H9 (cell line): Measurements from ENCODE around the gene ATP8A1. TPM values are rescaled to one million over a fixed set of nuclear protein-coding genes. Genes with fewer than 3 reads are reported as not detected.

Experiments used
- DNase-seq: peaks from one replicate; pipeline ENCODE4 v3.0.0-alpha.2; 2017
- H2AFZ ChIP-seq: one replicate; pipeline ENCODE4 v1.6.1; 2013; ENCODE audit warnings: mild to moderate bottlenecking, low read length, control low read depth, moderate library complexity
- H2AK5ac ChIP-seq: 2 replicates; pipeline ENCODE4 v1.6.1; 2013; ENCODE audit warnings: low read length, control low read depth, mixed read lengths; ENCODE audit not compliant: insufficient read length
- H2BK120ac ChIP-seq: one replicate; pipeline ENCODE4 v1.6.1; 2013; ENCODE audit warnings: low read depth, mild to moderate bottlenecking, low read length, control low read depth, inconsistent platforms; ENCODE audit not compliant: poor library complexity, severe bottlenecking
- H2BK12ac ChIP-seq: 2 replicates; pipeline ENCODE4 v1.6.1; 2013; ENCODE audit warnings: low read length, control low read depth, mixed read lengths, low read depth; ENCODE audit not compliant: insufficient read length
- H2BK15ac ChIP-seq: 2 replicates; pipeline ENCODE4 v1.6.1; 2013; ENCODE audit warnings: low read depth, low read length, control low read depth
- H2BK20ac ChIP-seq: one replicate; pipeline ENCODE4 v1.6.1; 2013; ENCODE audit warnings: low read depth, mild to moderate bottlenecking, low read length, control low read depth, inconsistent platforms; ENCODE audit not compliant: poor library complexity, severe bottlenecking
- H2BK5ac ChIP-seq: 2 replicates; pipeline ENCODE4 v1.6.1; 2013; ENCODE audit warnings: low read length, control low read depth, mixed read lengths; ENCODE audit not compliant: insufficient read length
- H3K14ac ChIP-seq: 2 replicates; pipeline ENCODE4 v1.6.1; 2013; ENCODE audit warnings: low read length, control low read depth; ENCODE audit not compliant: insufficient read depth
- H3K18ac ChIP-seq: 2 replicates; pipeline ENCODE4 v1.6.1; 2013; ENCODE audit warnings: low read depth, mild to moderate bottlenecking, mixed read lengths, low read length, control low read depth; ENCODE audit not compliant: insufficient read length
- H3K23ac ChIP-seq: 2 replicates; pipeline ENCODE4 v1.6.1; 2013; ENCODE audit warnings: low read length, control low read depth, mixed read lengths, low read depth; ENCODE audit not compliant: insufficient read length
- H3K23me2 ChIP-seq: 2 replicates; pipeline ENCODE4 v1.6.1; 2013; ENCODE audit warnings: low read depth, mild to moderate bottlenecking, mixed read lengths, low read length, control low read depth; ENCODE audit not compliant: insufficient read length, poor library complexity, severe bottlenecking
- H3K27ac ChIP-seq: 2 replicates; pipeline ENCODE4 v1.5.1; 2013; ENCODE audit warnings: low read length, control low read depth, mixed read lengths, low read depth; ENCODE audit not compliant: insufficient read length
- H3K27me3 ChIP-seq: 2 replicates; pipeline ENCODE4 v1.6.1; 2013; ENCODE audit warnings: low read length, control low read depth, inconsistent platforms; ENCODE audit not compliant: insufficient read depth
- H3K4ac ChIP-seq: 2 replicates; pipeline ENCODE4 v1.6.1; 2013; ENCODE audit warnings: low read depth, mild to moderate bottlenecking, control low read depth, inconsistent platforms, low read length, moderate library complexity
- H3K4me1 ChIP-seq: 2 replicates; pipeline ENCODE4 v1.6.1; 2013; ENCODE audit warnings: low read length, control low read depth, inconsistent platforms; ENCODE audit not compliant: insufficient read depth
- H3K4me2 ChIP-seq: 2 replicates; pipeline ENCODE4 v1.6.1; 2013; ENCODE audit warnings: low read length, control low read depth, mixed read lengths; ENCODE audit not compliant: insufficient read length, insufficient read depth
- H3K56ac ChIP-seq: 2 replicates; pipeline ENCODE4 v1.6.1; 2013; ENCODE audit warnings: low read depth, mild to moderate bottlenecking, mixed read lengths, low read length, control low read depth; ENCODE audit not compliant: insufficient read length
- H3K79me1 ChIP-seq: 2 replicates; pipeline ENCODE4 v1.6.1; 2013; ENCODE audit warnings: low read depth, mild to moderate bottlenecking, moderate library complexity, low read length, control low read depth, inconsistent platforms; ENCODE audit not compliant: insufficient read depth, poor library complexity, severe bottlenecking
- H3K79me2 ChIP-seq: 2 replicates; pipeline ENCODE4 v1.6.1; 2013; ENCODE audit warnings: low read length, control low read depth, inconsistent platforms; ENCODE audit not compliant: insufficient read depth
- H3K9ac ChIP-seq: 2 replicates; pipeline ENCODE4 v1.6.1; 2013; ENCODE audit warnings: low read length, control low read depth, mixed read lengths; ENCODE audit not compliant: insufficient read length; ENCODE audit errors: extremely low read depth
- H3K9me3 ChIP-seq: one replicate; pipeline ENCODE4 v1.6.1; 2013; ENCODE audit warnings: low read depth, low read length, inconsistent platforms; ENCODE audit not compliant: control insufficient read depth
- H3T11ph ChIP-seq: one replicate; pipeline ENCODE4 v1.6.1; 2013; ENCODE audit warnings: mild to moderate bottlenecking, low read length, control low read depth, inconsistent platforms
- H4K20me1 ChIP-seq: one replicate; pipeline ENCODE4 v1.6.1; 2013; ENCODE audit not compliant: control insufficient read depth, insufficient read length, insufficient read depth
- H4K5ac ChIP-seq: 2 replicates; pipeline ENCODE4 v1.6.1; 2013; ENCODE audit warnings: low read depth, mild to moderate bottlenecking, mixed read lengths, low read length, control low read depth; ENCODE audit not compliant: insufficient read length
- H4K8ac ChIP-seq: replicated peaks from 2 replicates; pipeline ENCODE4 v1.6.1; 2013; ENCODE audit warnings: low read length, control low read depth, mixed read lengths, low read depth; ENCODE audit not compliant: insufficient read length
- H4K91ac ChIP-seq: 2 replicates; pipeline ENCODE4 v1.6.1; 2013; ENCODE audit warnings: low read depth, mild to moderate bottlenecking, moderate library complexity, mixed read lengths, low read length, control low read depth; ENCODE audit not compliant: insufficient read length
- H3K27ac Mint-ChIP-seq, 3 experiments: 2 replicates in 2 of 3; 3 replicates in 1 of 3; pipeline ENCODE4 v1.8.0; 2020 to 2021; ENCODE audit warnings: mixed read lengths in 3 of 3, mild to moderate bottlenecking in 1 of 3, moderate library complexity in 1 of 3
- H3K27me3 Mint-ChIP-seq: 2 replicates; pipeline ENCODE4 v1.8.0; 2021; ENCODE audit warnings: low read depth, mild to moderate bottlenecking, moderate library complexity, mixed read lengths
- H3K36me3 Mint-ChIP-seq, 3 experiments: 2 replicates in 2 of 3; 3 replicates in 1 of 3; pipeline ENCODE4 v1.8.0; 2020 to 2021; ENCODE audit warnings: low read depth in 3 of 3, mixed read lengths in 3 of 3; ENCODE audit not compliant: insufficient read depth in 1 of 3
- H3K4me1 Mint-ChIP-seq, 2 experiments: 2 replicates each; pipeline ENCODE4 v1.8.0; 2020; ENCODE audit warnings: mixed read lengths in 2 of 2
- H3K4me3 Mint-ChIP-seq, 2 experiments: 2 replicates in 1 of 2; 3 replicates in 1 of 2; pipeline ENCODE4 v1.8.0; 2020 to 2021; ENCODE audit warnings: mild to moderate bottlenecking in 2 of 2, mixed read lengths in 2 of 2, moderate library complexity in 1 of 2
- H3K9me3 Mint-ChIP-seq, 2 experiments: 2 replicates in 1 of 2; 3 replicates in 1 of 2; pipeline ENCODE4 v1.8.0; 2020; ENCODE audit warnings: mild to moderate bottlenecking in 2 of 2, mixed read lengths in 2 of 2, moderate library complexity in 1 of 2
- WGBS: extraction: QIAGEN DNeasy Blood & Tissue Kit; methylation state at CpG from one replicate; pipeline ENCODE4 v1.1.7; 2013; ENCODE audit warnings: missing lambda C conversion rate, low lambda C conversion rate, mixed read lengths; ENCODE audit not compliant: insufficient read length; ENCODE audit errors: extremely low coverage; 5-methylcytosine and 5-hydroxymethylcytosine counted together
- total RNA-seq: library from RNA; stranded (reverse); gene quantifications from 2 replicates; pipeline ENCODE4 v1.2.1, GENCODE V29; 2021
- TF ChIP-seq, protein P1 (sequence below): fragments of 200-600 bp; sonication (generic); conservative IDR thresholded peaks from 3 replicates; pipeline ENCODE4 v1.8.0; 2021; ENCODE audit warnings: antibody characterized with exemption, mild to moderate bottlenecking

ATP8A1 gene
- total RNA-seq, 1 experiment from 2014 or later = 5.1 TPM

- H3K4ac ChIP-seq = no peak overlapping the region
- H2AK5ac ChIP-seq = no peak overlapping the region
- H3K4me1 ChIP-seq = no peaks in the 10 kb centered on the region; the same call in 1 of the 2 replicates
- TF ChIP-seq, protein P1, sequence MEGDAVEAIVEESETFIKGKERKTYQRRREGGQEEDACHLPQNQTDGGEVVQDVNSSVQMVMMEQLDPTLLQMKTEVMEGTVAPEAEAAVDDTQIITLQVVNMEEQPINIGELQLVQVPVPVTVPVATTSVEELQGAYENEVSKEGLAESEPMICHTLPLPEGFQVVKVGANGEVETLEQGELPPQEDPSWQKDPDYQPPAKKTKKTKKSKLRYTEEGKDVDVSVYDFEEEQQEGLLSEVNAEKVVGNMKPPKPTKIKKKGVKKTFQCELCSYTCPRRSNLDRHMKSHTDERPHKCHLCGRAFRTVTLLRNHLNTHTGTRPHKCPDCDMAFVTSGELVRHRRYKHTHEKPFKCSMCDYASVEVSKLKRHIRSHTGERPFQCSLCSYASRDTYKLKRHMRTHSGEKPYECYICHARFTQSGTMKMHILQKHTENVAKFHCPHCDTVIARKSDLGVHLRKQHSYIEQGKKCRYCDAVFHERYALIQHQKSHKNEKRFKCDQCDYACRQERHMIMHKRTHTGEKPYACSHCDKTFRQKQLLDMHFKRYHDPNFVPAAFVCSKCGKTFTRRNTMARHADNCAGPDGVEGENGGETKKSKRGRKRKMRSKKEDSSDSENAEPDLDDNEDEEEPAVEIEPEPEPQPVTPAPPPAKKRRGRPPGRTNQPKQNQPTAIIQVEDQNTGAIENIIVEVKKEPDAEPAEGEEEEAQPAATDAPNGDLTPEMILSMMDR = no peak
- H2BK120ac ChIP-seq = no peak overlapping the region
- no peak overlapping the region for H2BK20ac ChIP-seq
- Mint-ChIP-seq H3K27me3 (no peaks in the 10 kb centered on the region), H3K4me3 (no peak overlapping the region), H3K27ac (no peak overlapping the region), H3K36me3 (peaks cover 0 to 3% (median 0%) of the 10 kb centered on the region in 3 experiments; a peak in 1 of 7 replicates), H3K4me1 (peaks cover 8 to 17% of the 10 kb centered on the region in 2 experiments), H3K9me3 (no peaks in the 10 kb centered on the region)
- no peak overlapping the region for H2AFZ ChIP-seq
- no peak overlapping the region for H2BK12ac ChIP-seq
- WGBS = no CpG with 5 or more reads among the region's 3 CpGs
- H3K14ac ChIP-seq = no peak overlapping the region
- no peaks in the 10 kb centered on the region for H3K27me3 ChIP-seq
- no peak overlapping the region for H3K4me2 ChIP-seq
- H2BK15ac ChIP-seq = no peak overlapping the region; the same call in 1 of the 2 replicates
- H3T11ph ChIP-seq = no peak overlapping the region
- DNase-seq = no peak
- H3K9ac ChIP-seq = no peak overlapping the region
- no peak overlapping the region for H4K91ac ChIP-seq
- no peak overlapping the region for H4K8ac ChIP-seq
- H2BK5ac ChIP-seq = no peak overlapping the region
- H3K23me2 ChIP-seq = no peaks in the 10 kb centered on the region
- no peak overlapping the region for H4K5ac ChIP-seq
- H3K27ac ChIP-seq = no peak overlapping the region
- H3K9me3 ChIP-seq = no peaks in the 10 kb centered on the region
- H3K79me2 ChIP-seq = no peaks in the 10 kb centered on the region
- H3K18ac ChIP-seq = no peak overlapping the region
- no peaks in the 10 kb centered on the region for H4K20me1 ChIP-seq
- no peak overlapping the region for H3K56ac ChIP-seq
- no peak overlapping the region for H3K23ac ChIP-seq
- no peaks in the 10 kb centered on the region for H3K79me1 ChIP-seq
Observed at GRCh38 chr4:42473071-42473684, 183.7 kb downstream of the ATP8A1 start.
